GM12874 (cell line): ENCODE measurements around the gene AOAH.

ENCODE experiments used
- CTCF ChIP-seq: IDR thresholded peaks from 2 replicates; pipeline ENCODE4 v1.5.1; 2011; ENCODE audit warnings: low read depth, mild to moderate bottlenecking, control low read depth, low read length, moderate library complexity; ENCODE audit not compliant: insufficient read depth

AOAH gene

GRCh38 chr7:36690041-36690440 is 34.3 kb downstream of the AOAH start:
- no peak for TF ChIP-seq CTCF

GRCh38 chr7:36686499-36686898 is 37.8 kb downstream of the AOAH start:
- no peak for TF ChIP-seq CTCF

GRCh38 chr7:36684954-36685353 is 39.3 kb downstream of the AOAH start:
- no peak for TF ChIP-seq CTCF

GRCh38 chr7:36683695-36684357 is 40.5 kb downstream of the AOAH start:
- TF ChIP-seq CTCF = no peak

GRCh38 chr7:36683111-36683510 is 41.2 kb downstream of the AOAH start:
- TF ChIP-seq CTCF = no peak

- TF ChIP-seq CTCF = no peak
These were observed 42.2 kb downstream of the AOAH start for GRCh38 chr7:36682102-36682501.

GRCh38 chr7:36677769-36678437 is 46.4 kb downstream of the AOAH start:
- TF ChIP-seq CTCF = no peak
